LNCAP (cell line): ENCODE data around the gene LGALS9.

ENCODE experiments used
- TF ChIP-seq, protein P1 (sequence below): fragments of 450-650 bp; IDR thresholded peaks from 2 replicates; pipeline ENCODE4 v1.5.1; 2017; ENCODE audit warnings: mild to moderate bottlenecking

LGALS9 gene

DNA sequence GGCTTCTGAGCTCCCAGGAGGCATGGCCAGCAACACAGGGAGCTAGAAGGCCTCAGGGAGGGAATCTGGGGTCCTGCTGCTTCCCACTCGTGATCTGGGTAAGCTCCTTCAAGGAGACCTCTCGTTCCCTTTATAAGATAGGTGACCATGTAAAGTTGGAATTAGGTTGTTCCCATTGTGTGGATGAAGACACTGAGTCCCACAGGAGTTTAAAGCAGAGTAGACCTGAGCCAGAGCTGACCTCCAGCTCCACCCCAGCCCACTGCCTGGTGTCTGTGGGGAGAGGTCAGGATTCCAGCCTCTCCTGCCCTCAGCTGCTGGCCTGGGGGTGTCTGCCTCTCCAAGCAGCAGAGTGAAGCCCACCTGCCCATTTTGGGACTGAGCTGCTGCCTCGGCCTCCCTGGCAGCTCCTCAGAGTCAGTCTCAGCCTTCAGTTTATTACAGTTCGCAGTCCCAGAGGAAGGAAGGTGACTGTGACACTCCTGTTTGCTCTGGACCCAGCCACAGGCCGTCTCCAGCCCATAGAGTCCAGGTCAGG lies 33.1 kb upstream of the LGALS9 start:
- TF ChIP-seq, protein P1, sequence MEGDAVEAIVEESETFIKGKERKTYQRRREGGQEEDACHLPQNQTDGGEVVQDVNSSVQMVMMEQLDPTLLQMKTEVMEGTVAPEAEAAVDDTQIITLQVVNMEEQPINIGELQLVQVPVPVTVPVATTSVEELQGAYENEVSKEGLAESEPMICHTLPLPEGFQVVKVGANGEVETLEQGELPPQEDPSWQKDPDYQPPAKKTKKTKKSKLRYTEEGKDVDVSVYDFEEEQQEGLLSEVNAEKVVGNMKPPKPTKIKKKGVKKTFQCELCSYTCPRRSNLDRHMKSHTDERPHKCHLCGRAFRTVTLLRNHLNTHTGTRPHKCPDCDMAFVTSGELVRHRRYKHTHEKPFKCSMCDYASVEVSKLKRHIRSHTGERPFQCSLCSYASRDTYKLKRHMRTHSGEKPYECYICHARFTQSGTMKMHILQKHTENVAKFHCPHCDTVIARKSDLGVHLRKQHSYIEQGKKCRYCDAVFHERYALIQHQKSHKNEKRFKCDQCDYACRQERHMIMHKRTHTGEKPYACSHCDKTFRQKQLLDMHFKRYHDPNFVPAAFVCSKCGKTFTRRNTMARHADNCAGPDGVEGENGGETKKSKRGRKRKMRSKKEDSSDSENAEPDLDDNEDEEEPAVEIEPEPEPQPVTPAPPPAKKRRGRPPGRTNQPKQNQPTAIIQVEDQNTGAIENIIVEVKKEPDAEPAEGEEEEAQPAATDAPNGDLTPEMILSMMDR = no peak

DNA sequence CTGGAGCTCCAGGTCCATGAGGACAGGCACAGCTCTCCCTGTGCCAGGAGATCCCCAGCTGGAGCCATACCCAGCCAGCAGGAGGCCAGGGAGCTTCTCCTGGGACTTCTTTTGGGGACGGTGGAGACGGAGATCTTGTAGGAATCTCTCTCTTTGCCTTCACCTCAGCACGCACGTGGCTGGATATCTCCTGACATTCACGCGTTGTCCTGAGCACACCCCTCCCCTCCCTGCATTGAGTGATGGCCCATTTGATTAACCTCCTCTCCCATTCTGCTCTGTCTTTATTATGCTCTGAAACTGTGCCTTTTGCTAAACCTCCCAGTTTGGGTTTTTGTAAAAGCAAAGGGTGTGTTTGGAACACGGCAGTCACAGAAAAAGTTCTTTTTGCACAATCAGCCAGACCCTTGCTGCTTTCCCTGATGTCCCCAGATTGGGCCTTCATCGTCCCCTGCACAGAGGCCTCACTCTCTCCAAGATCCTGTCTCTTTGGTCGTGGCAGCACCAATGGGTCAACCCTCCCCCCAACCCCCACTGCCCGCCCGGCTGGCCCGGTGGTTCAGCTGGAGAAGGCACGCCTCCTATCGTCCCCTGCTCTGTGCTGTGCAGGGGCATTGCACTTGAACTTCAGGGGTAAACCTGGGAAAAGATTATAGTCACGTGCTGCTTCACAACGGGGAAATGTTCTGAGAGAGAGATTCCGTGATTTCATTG lies 32.5 kb upstream of the LGALS9 start:
- TF ChIP-seq, protein P1 = no peak

DNA sequence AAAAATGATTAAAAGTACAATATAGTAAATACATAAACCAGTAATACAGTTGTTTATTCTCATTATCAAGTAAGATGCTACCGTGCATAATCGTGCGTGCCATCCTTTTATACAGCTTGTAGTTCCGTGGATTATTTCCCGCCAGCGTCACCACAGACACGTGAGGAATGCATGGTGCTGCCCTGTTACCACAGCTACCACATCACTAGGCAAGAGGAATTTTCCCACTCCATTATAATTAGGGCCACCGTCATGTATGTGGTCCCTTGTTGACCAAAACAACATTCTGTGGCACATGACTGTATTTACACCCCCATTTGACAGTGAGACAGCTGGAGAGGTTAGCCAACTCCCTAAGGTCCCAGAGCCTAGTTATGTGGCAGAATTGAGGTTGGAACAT lies 30.5 kb upstream of the LGALS9 start:
- TF ChIP-seq, protein P1 = no peak

DNA sequence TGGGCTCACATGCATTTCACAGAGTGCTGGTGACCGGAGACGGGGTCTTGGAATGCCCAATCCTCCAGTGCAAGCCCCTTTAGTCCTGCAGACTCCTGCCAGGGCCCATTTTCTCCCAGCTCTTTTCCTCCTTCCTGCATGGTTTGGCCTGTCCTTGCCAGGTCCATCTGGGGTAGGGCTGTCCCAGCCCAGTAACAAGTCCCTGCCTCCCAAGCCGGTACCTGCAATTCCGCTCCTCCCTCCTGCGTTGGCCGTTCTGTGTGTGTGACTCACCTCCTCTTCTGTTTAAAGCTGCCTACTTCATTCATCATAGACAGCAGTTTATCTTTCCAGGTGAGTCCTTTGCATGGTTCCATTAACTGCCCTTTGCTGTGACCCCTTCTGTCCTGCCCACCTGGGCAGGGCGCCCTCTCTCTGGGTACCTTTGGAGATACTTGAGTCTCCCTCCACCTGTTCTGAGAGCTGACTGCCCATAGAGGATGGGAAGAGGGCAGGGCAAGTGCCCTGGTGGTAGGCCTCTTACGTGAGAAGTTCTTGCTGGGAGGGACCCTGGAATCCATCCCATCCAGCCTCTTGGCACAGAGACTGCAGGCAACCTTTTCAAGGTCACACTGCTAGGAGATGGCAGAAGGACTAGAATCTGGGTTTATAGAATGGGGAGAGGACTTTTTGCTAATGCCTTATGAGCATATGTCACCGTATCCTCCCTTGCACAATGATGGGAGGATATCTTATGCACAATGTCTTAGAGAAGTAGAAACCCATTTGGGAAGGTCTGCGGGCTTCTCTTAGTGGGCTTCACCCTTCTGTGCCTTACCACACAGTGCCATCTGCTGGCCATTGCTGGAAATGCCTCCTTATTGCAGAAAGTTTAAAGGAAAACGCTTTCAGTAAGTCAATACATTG lies 29.7 kb upstream of the LGALS9 start:
- TF ChIP-seq, protein P1 = peak; percentile 96

DNA sequence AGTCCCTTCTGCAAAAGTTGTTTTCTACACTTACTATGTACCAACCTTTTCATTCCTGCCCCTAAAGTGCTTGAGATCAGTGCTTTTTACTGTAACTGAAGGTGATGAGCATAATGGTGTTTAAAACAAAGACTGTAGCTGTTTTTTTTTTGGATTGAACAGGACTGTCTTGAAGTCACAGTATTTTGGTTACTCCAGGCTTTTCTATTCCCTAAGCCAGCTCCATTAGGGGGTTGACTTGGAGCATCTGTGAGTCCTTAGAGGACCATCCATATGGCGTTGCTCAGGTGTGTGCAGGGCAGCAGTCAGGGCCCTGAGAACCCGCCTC lies 29.0 kb upstream of the LGALS9 start:
- TF ChIP-seq, protein P1 = no peak

DNA sequence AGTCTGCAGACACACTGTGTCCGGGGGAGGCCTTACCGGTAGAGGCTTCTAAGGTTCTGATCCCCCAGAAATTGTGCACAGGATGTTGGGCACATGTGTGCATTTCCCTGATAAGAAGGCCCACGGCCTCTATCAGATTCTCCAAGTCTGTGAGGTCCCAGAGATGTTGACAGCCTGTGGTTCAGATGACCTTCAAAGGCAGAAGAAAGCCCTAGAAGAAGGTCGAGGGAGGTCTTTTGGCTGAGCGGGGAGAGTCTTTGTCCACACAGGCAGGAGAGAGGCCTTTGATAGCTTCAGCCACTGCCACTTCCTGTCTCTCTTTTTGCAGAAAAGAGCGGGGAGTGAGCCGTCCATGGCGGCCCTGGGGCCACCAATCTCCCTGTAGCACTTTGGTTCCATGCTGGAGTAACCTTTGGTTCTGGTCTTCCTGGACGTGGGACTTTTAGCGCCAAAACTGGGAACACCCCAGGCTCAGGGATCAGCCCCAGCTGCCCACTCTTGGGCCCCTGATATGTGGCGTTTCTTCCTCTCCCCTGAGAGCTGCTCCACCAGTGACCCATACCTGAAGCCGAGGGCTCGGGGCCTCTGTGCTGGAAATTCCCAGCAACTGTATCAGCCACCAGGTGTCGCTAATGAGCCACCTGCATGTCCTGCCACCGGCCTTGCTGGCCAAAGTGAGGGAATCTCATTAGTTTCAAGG lies 28.1 kb upstream of the LGALS9 start:
- TF ChIP-seq, protein P1 = peak; percentile 96

DNA sequence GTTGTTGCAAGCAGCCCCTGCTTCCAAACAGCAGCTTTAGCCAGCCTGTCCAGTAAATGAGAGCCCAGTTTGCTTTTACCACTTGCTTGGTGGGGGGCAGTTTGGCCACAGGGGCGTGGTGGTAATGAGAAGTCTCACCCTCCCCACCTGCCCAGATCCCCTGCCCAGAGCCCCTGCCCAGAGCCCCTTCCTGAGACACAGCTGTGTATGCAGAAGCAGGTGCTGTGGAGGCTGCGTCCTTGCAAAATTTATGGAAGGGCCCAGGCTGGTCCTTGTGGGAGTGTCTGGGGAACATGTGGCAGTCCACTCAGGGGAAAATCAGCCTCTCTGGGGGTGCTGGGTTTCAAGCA lies 27.6 kb upstream of the LGALS9 start:
- TF ChIP-seq, protein P1 = peak; percentile 6; the same call in 1 of the 2 replicates
